Endothelial cell of umbilical vein (primary cell): ENCODE measurements around the gene MYO1B. TPM values are rescaled to one million over a fixed set of nuclear protein-coding genes. Genes with fewer than 3 reads are reported as not detected.

ENCODE experiments used
- BruUV-seq: library from RNA; stranded (reverse); fragments of 400-500 nt; replicated peaks from 2 replicates; lab custom pipeline; 2021; lab: Mats Ljungman, UMichigan
- CTCF ChIA-PET: fragments of 300-600, 350-600 bp; sonication (Branson Sonifier 250); formaldehyde crosslinking; loops from one replicate; lab custom pipeline; 2021; ENCODE audit warnings: antibody characterized with exemption, inconsistent platforms; lab: Charles Lee
- POLR2A ChIA-PET: fragments of 300-600, 350-600 bp; sonication (Branson Sonifier 250); formaldehyde crosslinking; loops from one replicate; lab custom pipeline; 2021; ENCODE audit warnings: antibody characterized with exemption, inconsistent platforms; lab: Charles Lee
- DNase-seq: peaks from one replicate; pipeline ENCODE4 v3.0.0-alpha.2; 2011; ENCODE audit warnings: low read depth, low spot score
- FAIRE-seq: peaks from 2 replicates; lab custom pipeline; 2011; peaks lifted over from hg19 to GRCh38; lab: Jason Lieb, UNC
- H2AFZ ChIP-seq: 2 replicates; pipeline ENCODE4 v1.6.0; 2012; ENCODE audit warnings: low read depth, low read length, control low read depth, inconsistent platforms
- H3K27ac ChIP-seq: 2 replicates; pipeline ENCODE4 v1.5.1; 2011; ENCODE audit warnings: low read depth, mild to moderate bottlenecking, control low read depth, low read length, moderate library complexity; ENCODE audit not compliant: insufficient read depth
- H3K27me3 ChIP-seq, 2 experiments: 2 replicates each; pipeline versions ENCODE4 v1.6.0 to v1.6.1; 2011; ENCODE audit warnings: low read length in 2 of 2, mixed read lengths in 1 of 2; ENCODE audit not compliant: control insufficient read depth in 2 of 2, insufficient read depth in 2 of 2
- H3K36me3 ChIP-seq, 2 experiments: 2 replicates in 1 of 2; 3 replicates in 1 of 2; pipeline ENCODE4 v1.5.1; 2011; ENCODE audit warnings: low read length in 2 of 2, mild to moderate bottlenecking in 1 of 2, moderate library complexity in 1 of 2; ENCODE audit not compliant: control insufficient read depth in 2 of 2, insufficient read depth in 2 of 2; ENCODE audit errors: extremely low read depth in 1 of 2
- H3K4me1 ChIP-seq: 3 replicates; pipeline ENCODE4 v1.5.1; 2011; ENCODE audit warnings: mild to moderate bottlenecking, low read length; ENCODE audit not compliant: control insufficient read depth, insufficient read depth; ENCODE audit errors: extremely low read depth
- H3K4me2 ChIP-seq: 2 replicates; pipeline ENCODE4 v1.6.1; 2011; ENCODE audit warnings: low read length, control low read depth, mixed read lengths; ENCODE audit not compliant: insufficient read depth
- H3K4me3 ChIP-seq, 3 experiments: fragments of 200-600 bp in 1 of 3; sonication (generic), shearing (Covaris generic) in 1 of 3; replicated peaks in 1 of 3; 2 replicates each; pipeline ENCODE4 v1.5.1; 2011 to 2016; ENCODE audit warnings: control low read depth in 3 of 3, low read length in 3 of 3, mild to moderate bottlenecking in 2 of 3, inconsistent platforms in 1 of 3, low read depth in 1 of 3, moderate library complexity in 1 of 3; ENCODE audit not compliant: insufficient read depth in 1 of 3
- H3K79me2 ChIP-seq: 2 replicates; pipeline ENCODE4 v1.6.0; 2012; ENCODE audit warnings: low read length, inconsistent platforms; ENCODE audit not compliant: control insufficient read depth, insufficient read depth
- H3K9ac ChIP-seq: replicated peaks from 2 replicates; pipeline ENCODE3; 2011; ENCODE audit warnings: low read length, control low read depth; ENCODE audit not compliant: insufficient read depth; ENCODE audit errors: extremely low read depth
- H3K9me1 ChIP-seq: replicated peaks from 3 replicates; pipeline ENCODE4 v1.6.0; 2011; ENCODE audit warnings: mild to moderate bottlenecking, low read length; ENCODE audit not compliant: control insufficient read depth, insufficient read depth; ENCODE audit errors: extremely low read depth
- H3K9me3 ChIP-seq: replicated peaks from 2 replicates; pipeline ENCODE4 v1.5.1; 2012; ENCODE audit warnings: low read length, inconsistent platforms; ENCODE audit not compliant: control insufficient read depth, insufficient read depth
- H4K20me1 ChIP-seq: replicated peaks from 2 replicates; pipeline ENCODE3; 2011; ENCODE audit warnings: mild to moderate bottlenecking, low read length; ENCODE audit not compliant: control insufficient read depth, insufficient read depth; ENCODE audit errors: extremely low read depth
- CTCF ChIP-seq, 2 donors: IDR thresholded peaks; 1 replicate in 1 of 2; 2 replicates in 1 of 2; pipeline ENCODE4 v1.5.1; 2011; ENCODE audit warnings: low read length in 2 of 2, mild to moderate bottlenecking in 2 of 2, moderate library complexity in 2 of 2, control low read depth in 1 of 2, inconsistent platforms in 1 of 2, low read depth in 1 of 2; ENCODE audit not compliant: insufficient read depth in 1 of 2; ENCODE audit errors: extremely low read depth in 1 of 2
- EZH2 ChIP-seq: IDR thresholded peaks from 2 replicates; pipeline ENCODE4 v1.6.1; 2012; ENCODE audit warnings: borderline replicate concordance, low read depth, mild to moderate bottlenecking, moderate library complexity, low read length, inconsistent platforms; ENCODE audit not compliant: severe bottlenecking
- FOS ChIP-seq: IDR thresholded peaks from 2 replicates; pipeline ENCODE4 v1.6.1; 2011; ENCODE audit warnings: mild to moderate bottlenecking, low read length, moderate library complexity, borderline replicate concordance; ENCODE audit not compliant: insufficient read depth
- GATA2 ChIP-seq: IDR thresholded peaks from 2 replicates; pipeline ENCODE4 v1.7.0; 2011; ENCODE audit warnings: low read depth, mild to moderate bottlenecking, moderate library complexity, mixed read lengths, low read length; ENCODE audit not compliant: insufficient read length, insufficient read depth
- JUN ChIP-seq: IDR thresholded peaks from 2 replicates; pipeline ENCODE4 v1.6.1; 2011; ENCODE audit warnings: borderline replicate concordance, low read depth; ENCODE audit not compliant: insufficient read length, insufficient read depth
- MAX ChIP-seq: IDR thresholded peaks from 2 replicates; pipeline ENCODE4 v1.6.1; 2011; ENCODE audit not compliant: insufficient read depth, insufficient read length
- MYC ChIP-seq: IDR thresholded peaks from one replicate; pipeline ENCODE4 v1.6.1; 2011; ENCODE audit warnings: mild to moderate bottlenecking, low read depth, low read length
- POLR2A ChIP-seq: IDR thresholded peaks from 2 replicates; pipeline ENCODE4 v1.6.1; 2012; ENCODE audit warnings: low read depth, mild to moderate bottlenecking, control low read depth, low read length
- POLR2AphosphoS5 ChIP-seq: IDR thresholded peaks from 2 replicates; pipeline ENCODE4 v1.6.1; 2012; ENCODE audit warnings: low read depth, mild to moderate bottlenecking, control low read depth, low read length, moderate library complexity; ENCODE audit not compliant: insufficient read depth
- dilution Hi-C: fragments of 300-500 bp; cut with MboI; formaldehyde crosslinking; loops from one replicate; pipeline ENCODE4 v1.15.0; 2019; ENCODE audit warnings: low sequenced_read_pairs; ENCODE audit not compliant: extremely low pct_ligation_motif_present
- intact Hi-C: fragments of 100-400 bp; cut with micrococcal nuclease; formaldehyde crosslinking; loops from one replicate; pipeline ENCODE4 v1.10.0; 2022
- polyA plus RNA-seq, 4 experiments: library from polyadenylated mRNA; depleted of rRNA in 3 of 4; stranded (reverse) in 3 of 4; unstranded in 1 of 4; fragments of >200 nt; gene quantifications; 2 replicates each; pipeline versions ENCODE4 v1.2.1 to v1.2.3, GENCODE V29; 2011 to 2012; ENCODE audit warnings: missing spikeins in 1 of 4
- total RNA-seq: library from RNA; stranded (reverse); gene quantifications from 2 replicates; pipeline ENCODE4 v1.2.3, GENCODE V29; 2021

Gene MYO1B
- total and polyA plus RNA-seq, 2 donors (not counting 3 experiments of a cell fraction or from before 2014, with no cell fraction given), result 8.7 to 51.1 TPM

- Histone ChIP-seq H3K9ac (no peak overlapping the region), H3K9me1 (no peaks in the 10 kb centered on the region), H3K9me3 (no peaks in the 10 kb centered on the region), H4K20me1 (no peaks in the 10 kb centered on the region), H3K4me3 (no peak overlapping the region), H2AFZ (no peak overlapping the region), H3K4me1 (peaks cover 7% of the 10 kb centered on the region), H3K27ac (no peak overlapping the region), H3K79me2 (no peaks in the 10 kb centered on the region), H3K4me2 (no peak overlapping the region), H3K36me3 (no peaks in the 10 kb centered on the region), H3K27me3 (no peaks in the 10 kb centered on the region)
- BruUV-seq, result no TSS peak
- dilution Hi-C loops (no loop called here), intact Hi-C loops (no loop called here)
- FAIRE-seq, result peak; percentile 24
- no peak for TF ChIP-seq POLR2AphosphoS5
- TF ChIP-seq MYC, result no peak
- TF ChIP-seq POLR2A, result no peak
- TF ChIP-seq MAX, result no peak
- no peak for TF ChIP-seq GATA2
- TF ChIP-seq FOS, result no peak
- TF ChIP-seq EZH2, result no peak
- no peak for TF ChIP-seq CTCF (IDR thresholded peaks at IDR 0.05; ENCODE audit: extremely low read depth in 1 of 2, insufficient read depth in 1 of 2, low read depth in 1 of 2, low read length in 2 of 2)
- no peak for TF ChIP-seq JUN
- POLR2A ChIA-PET, result no interaction called here
- CTCF ChIA-PET, result no interaction called here
- DNase-seq, result no peak
Observed at GRCh38 chr2:191349990-191350389, 104.8 kb downstream of the MYO1B start.
